Measurements from ENCODE around the gene ARHGAP12.

Gene ARHGAP12

GRCh38 chr10:31875608-31876007, 53.0 kb downstream of the ARHGAP12 start:
- no peak for DNase-seq

DNA sequence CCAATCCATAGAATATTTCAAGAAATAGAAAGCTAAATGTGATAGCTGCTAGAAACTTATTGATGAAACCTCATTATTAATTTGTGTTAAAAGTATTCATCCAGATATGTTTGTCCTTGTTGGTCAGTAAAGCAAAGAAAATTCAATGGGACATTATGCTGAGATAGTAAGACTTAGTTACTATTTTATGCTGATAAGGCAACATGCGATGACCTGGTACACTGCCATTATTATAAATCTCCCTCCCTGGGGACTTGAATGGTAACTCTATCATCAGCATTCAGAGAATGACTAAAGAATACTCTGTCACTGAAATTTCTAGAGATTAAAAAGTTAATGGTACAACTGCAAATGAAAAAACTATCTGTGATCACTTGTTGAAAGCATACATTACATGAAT, 54.9 kb downstream of the ARHGAP12 start:
- no peak for DNase-seq

GRCh38 chr10:31871266-31872065, 57.2 kb downstream of the ARHGAP12 start:
- no peak for DNase-seq

DNA sequence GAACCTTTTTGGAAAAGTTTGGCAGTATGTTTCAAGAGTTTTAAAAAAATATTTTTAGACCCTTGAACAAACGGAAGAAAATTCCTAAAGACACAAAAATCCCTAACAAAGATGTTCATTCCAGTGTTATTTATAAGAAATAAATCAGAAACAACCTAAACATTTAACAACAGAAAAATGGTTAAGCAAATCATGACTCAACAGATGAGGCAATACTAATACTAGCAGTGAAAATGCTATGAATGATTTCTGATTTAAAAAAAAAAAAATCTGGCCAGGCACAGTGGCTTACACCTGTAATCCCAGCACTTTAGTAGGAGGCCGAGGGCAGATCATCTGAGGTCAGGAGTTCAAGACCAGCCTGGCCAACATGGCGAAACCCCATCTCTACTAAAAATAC, 61.0 kb downstream of the ARHGAP12 start:
- DNase-seq = no peak

- no peak for DNase-seq
Observed at GRCh38 chr10:31866118-31866670, 62.4 kb downstream of the ARHGAP12 start.

DNA sequence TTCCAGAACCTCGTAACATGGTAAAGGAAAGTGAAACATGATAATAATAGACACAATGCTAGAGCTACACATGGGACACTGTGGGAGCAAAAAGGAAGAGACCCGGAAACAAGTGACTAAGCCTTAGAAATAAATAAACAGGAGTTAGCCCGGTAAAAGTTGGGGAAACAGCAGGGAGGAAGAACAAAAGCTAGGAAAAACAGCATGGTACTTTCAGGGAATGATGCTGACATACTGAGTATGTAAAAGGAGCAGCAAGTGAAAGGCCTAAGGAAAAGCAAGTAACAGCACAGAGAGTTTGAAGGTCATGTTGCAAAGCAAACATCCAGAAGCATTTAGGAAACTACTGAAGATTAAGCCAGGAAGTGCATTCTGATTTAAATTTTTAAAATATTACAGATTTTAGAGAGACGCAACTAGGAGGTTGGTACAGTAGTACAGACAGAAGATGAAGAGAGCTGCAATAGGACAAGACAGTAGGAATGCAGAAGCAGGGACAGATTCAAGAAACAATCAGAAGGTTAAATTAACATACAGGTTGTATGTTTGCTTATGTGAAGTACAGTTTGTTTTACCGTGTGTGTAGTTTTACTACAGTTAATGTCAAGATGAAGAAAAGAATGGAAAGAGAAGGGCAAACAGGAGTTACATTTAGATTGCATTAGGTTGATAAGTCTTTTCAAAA, 63.7 kb downstream of the ARHGAP12 start:
- DNase-seq = no peak

GRCh38 chr10:31855033-31855432, 73.6 kb downstream of the ARHGAP12 start:
- no peak for DNase-seq

DNA sequence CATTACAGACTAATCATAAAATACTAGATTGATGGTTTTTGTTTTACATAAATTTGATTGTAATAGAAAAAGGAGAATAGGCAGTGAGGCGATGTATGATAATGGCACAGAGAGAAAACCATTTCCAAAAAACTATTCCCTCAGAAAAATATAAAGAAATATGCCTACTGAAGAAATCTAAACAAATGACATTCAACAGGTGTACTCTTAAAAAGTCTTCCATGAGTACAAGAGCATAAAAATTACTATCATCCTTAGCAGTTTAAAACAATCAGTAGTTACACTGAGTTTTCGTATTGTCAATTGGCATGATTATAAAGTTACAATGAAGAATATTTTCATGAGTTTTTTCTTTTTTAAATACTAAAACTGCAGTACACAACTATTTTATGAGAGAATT, 75.0 kb downstream of the ARHGAP12 start:
- DNase-seq = no peak

DNA sequence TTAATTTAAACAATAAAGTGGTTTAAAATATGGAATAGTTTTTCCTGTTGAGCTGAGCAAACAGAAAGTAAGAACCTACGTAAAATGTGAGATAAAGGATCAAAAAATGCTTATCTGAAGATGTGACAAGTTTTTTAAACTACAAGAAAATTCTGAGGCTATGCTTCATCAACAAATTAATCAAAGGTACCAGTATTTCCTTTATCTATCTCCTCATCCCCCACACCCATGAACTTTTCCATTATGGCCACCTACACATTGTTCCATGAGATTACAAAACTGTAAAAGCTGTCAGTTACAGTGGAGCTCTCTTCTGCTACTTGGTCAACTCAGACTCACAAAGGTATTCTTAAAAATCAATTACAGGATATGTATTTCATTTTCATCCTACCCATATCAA, 77.4 kb downstream of the ARHGAP12 start:
- DNase-seq = no peak

DNA sequence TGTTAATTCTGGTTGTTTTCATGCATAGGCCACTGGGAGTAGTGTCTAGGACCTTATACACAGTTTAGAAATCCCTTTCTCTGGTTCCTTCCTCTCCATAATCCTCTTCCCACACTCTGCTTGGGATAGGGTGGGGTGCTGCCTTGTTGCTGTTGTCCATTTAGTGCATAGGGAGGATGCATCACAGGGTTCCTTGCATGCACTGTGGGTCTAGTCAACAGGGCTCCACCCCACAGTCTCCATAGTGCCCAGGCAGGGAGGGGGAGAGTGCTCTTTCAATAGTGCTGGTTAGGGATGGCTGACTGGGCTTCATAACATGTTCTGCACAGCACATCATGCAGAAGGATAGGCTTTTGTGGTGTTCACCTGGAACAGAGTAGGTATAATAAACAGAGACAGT, 81.1 kb downstream of the ARHGAP12 start:
- DNase-seq = no peak

DNA sequence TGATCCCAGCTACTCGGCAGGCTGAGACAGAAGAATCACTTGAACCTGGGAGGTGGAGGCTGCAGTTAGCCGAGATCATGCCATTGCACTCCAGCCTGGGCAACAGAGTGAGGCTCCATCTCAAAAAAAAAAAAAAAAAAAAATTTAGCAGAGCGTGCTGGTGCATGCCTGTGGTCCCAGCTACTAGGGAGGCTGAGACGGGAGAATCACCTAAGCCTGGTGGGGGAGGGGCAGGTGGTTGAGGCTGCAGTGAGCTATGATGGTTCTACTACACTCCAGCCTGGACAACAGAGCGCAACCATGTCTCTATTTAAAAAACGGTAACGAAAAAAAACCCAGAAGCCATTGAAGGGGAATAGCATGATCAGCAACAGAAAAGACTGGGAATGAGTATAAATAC, 89.9 kb downstream of the ARHGAP12 start:
- DNase-seq = no peak

- no peak for DNase-seq
Observed at GRCh38 chr10:31838065-31838464, 90.6 kb downstream of the ARHGAP12 start.

- no peak for DNase-seq
Observed at GRCh38 chr10:31836569-31837406, 91.8 kb downstream of the ARHGAP12 start.

GRCh38 chr10:31833753-31834152, 94.9 kb downstream of the ARHGAP12 start:
- no peak for DNase-seq

- DNase-seq = no peak
Observed at GRCh38 chr10:31832261-31832660, 96.4 kb downstream of the ARHGAP12 start.

- no peak for DNase-seq
Observed at GRCh38 chr10:31830887-31831286, 97.7 kb downstream of the ARHGAP12 start.

DNA sequence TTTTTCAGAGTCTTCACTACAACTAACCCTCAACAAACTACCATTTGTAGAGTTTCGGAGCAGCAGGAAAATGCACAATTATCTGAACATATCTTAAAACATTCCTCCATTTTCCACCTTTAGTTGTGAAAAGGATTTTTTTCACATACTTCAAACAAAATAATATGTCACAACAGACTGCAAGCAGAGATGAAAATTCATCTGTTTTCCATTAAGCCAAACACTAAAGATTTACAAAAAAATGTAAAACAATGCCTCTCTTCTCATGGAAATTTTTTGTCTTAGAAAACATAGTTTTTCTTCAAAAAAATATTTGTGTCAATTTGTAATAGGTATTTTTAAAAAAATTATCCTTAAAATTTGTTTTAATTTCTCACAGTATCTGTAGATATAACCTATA, 98.9 kb downstream of the ARHGAP12 start:
- DNase-seq = no peak

DNA sequence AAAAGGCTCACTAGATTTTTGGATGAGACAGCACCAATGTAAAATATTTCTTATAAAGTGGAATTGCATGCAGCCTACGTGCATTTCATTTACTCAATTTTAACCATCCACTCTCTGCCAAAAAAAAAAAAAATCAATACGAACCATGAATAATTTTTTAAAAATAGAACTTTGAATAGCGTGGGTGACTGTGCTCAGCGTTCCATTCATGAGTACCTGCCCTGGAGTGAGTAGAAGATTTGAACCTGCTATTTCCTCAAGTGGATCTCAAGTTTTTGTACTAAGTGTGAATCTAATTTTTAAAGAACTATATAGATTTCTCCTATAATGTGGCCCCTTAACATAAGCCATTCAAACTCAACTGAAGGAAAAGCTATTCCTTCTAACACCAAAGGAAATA, 105.3 kb downstream of the ARHGAP12 start:
- no peak for DNase-seq

DNA sequence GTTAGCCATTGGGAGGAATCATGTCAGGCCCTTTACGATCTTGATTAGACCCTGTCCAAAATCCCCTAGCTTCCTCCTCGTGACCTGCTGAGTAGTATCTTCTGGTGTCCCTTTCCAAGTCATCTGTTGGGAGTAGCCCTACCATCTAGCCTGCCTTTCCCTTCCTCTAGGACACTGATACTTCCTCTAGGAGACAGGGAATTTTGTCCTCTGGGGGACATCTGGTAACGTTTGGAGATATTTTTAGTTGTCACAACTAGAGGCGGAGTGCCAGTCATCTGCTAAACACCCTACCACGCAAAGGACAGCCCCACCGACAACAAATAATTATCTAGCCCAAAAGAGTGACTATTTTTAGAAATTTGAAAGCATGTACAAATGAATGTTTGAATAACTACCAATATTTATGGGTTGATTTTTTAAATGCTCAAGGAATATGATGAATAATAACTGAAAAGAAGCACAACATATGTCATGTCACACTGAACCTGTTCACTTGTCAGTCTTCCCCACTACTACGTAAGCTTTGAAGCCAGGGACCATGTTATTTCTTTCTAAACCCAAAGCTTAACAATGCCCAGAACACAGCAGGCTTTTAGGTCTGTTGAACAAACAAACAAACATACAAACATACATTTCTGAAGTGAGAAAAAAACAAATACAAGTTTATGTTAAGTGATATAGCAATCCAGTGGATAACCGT, 105.9 kb downstream of the ARHGAP12 start:
- DNase-seq = no peak

GRCh38 chr10:31822150-31822549, 106.5 kb downstream of the ARHGAP12 start:
- DNase-seq = peak; percentile 46

DNA sequence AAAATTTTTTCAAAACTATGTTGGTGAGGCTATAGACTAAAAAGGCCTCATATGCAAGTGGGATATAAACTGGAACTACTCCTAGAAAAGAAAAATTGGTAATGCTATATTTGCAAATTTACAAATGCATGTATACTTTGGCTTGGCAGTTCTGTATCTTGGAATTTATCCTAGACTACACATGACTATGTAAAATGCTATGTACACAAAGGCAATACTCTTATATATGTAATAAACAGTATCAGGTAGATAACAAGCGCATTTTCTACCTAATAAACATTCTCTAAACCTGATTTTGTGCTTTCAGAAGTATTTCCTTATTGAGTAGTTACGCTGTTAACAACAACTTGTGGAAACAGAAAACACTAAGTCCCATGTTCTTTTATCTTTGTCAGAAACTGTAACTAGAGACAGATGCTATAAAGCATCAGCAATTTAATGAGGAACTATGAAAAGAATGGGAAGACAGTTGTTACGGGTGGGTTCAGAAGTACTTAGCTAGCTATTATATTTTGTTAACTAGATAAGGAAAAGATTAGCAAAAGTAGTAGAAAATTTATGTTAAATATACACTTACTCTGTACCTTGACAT, 107.8 kb downstream of the ARHGAP12 start:
- no peak for DNase-seq

GRCh38 chr10:31820096-31820495, 108.5 kb downstream of the ARHGAP12 start:
- DNase-seq = no peak

All from right hindlimb (tissue), 1 donor.